SU-DHL-6 (cell line): ENCODE results near the gene MAML3.

ENCODE experiments used
- H2AFZ ChIP-seq: fragments of 200-600 bp; sonication (generic); 2 replicates; pipeline ENCODE4 v1.6.1; 2014; ENCODE audit warnings: low read depth, mild to moderate bottlenecking, moderate library complexity, mixed read lengths, antibody characterized with exemption, low read length; ENCODE audit not compliant: severe bottlenecking
- H3F3A ChIP-seq: fragments of 200-600 bp; shearing (Covaris generic); 2 replicates; pipeline ENCODE4 v1.6.0; 2016; ENCODE audit warnings: antibody characterized with exemption, mild to moderate bottlenecking; ENCODE audit not compliant: insufficient read depth
- H3K27ac ChIP-seq: fragments of 200-600 bp; sonication (generic); 2 replicates; pipeline ENCODE4 v1.5.1; 2016; ENCODE audit warnings: low read depth, mild to moderate bottlenecking, low read length, moderate library complexity, mixed read lengths
- H3K27me3 ChIP-seq: fragments of 200-600 bp; sonication (generic), shearing (Covaris generic); 2 replicates; pipeline ENCODE4 v1.6.0; 2014; ENCODE audit warnings: mild to moderate bottlenecking, low read length
- H3K36me3 ChIP-seq: fragments of 200-600 bp; sonication (generic); 2 replicates; pipeline ENCODE4 v1.6.1; 2014; ENCODE audit warnings: mild to moderate bottlenecking, low read length, mixed read lengths
- H3K4me2 ChIP-seq: fragments of 300-600, 200-600 bp; shearing (Covaris generic), sonication (generic); 2 replicates; pipeline ENCODE4 v1.6.0; 2014; ENCODE audit warnings: low read length, low read depth, mild to moderate bottlenecking; ENCODE audit not compliant: poor library complexity, severe bottlenecking
- H3K4me3 ChIP-seq: fragments of 200-600 bp; sonication (generic); 2 replicates; pipeline ENCODE4 v1.5.1; 2014; ENCODE audit warnings: antibody characterized with exemption, low read length, mild to moderate bottlenecking, mixed read lengths; ENCODE audit not compliant: insufficient read depth, poor library complexity, severe bottlenecking
- H3K79me2 ChIP-seq: fragments of 200-600 bp; sonication (generic); 2 replicates; pipeline ENCODE4 v1.6.1; 2014; ENCODE audit warnings: mild to moderate bottlenecking, low read length, moderate library complexity; ENCODE audit not compliant: insufficient read depth
- H3K9ac ChIP-seq: fragments of 200-600 bp; sonication (generic); 2 replicates; pipeline ENCODE4 v1.7.0; 2014; ENCODE audit warnings: mild to moderate bottlenecking, low read length
- H3K9me2 ChIP-seq: fragments of 200-600 bp; sonication (generic); replicated peaks from 2 replicates; pipeline ENCODE4 v1.6.1; 2014; ENCODE audit warnings: low read length; ENCODE audit not compliant: insufficient read depth
- H3K9me3 ChIP-seq: fragments of 200-600 bp; sonication (generic); 2 replicates; pipeline ENCODE4 v1.6.1; 2014; ENCODE audit warnings: low read length, mixed read lengths; ENCODE audit not compliant: insufficient read depth
- H4K20me1 ChIP-seq: fragments of 200-600 bp; sonication (generic); 2 replicates; pipeline ENCODE4 v1.6.1; 2014; ENCODE audit warnings: low read depth, mild to moderate bottlenecking, antibody characterized with exemption, low read length, moderate library complexity, mixed read lengths
- CTCF ChIP-seq: fragments of 200-600 bp; sonication (generic); IDR thresholded peaks from one replicate; pipeline ENCODE4 v1.5.1; 2017; ENCODE audit warnings: antibody characterized with exemption, mild to moderate bottlenecking, low read length, moderate library complexity; ENCODE audit not compliant: insufficient read depth, poor library complexity, severe bottlenecking
- EZH2phosphoT487 ChIP-seq: fragments of 200-600 bp; sonication (generic), shearing (Covaris generic); conservative IDR thresholded peaks from 2 replicates; pipeline ENCODE4 v1.6.1; 2018; ENCODE audit warnings: mild to moderate bottlenecking, antibody characterized with exemption, low read length, moderate library complexity, mixed read lengths

Gene MAML3

GRCh38 chr4:139822391-139822790 lies 331.6 kb downstream of the MAML3 start:
- no peaks in the 10 kb centered on the region for H3K27me3 ChIP-seq
- TF ChIP-seq EZH2phosphoT487 (no peak), CTCF (no peak)
- H3K4me2 ChIP-seq = no peak overlapping the region
- H4K20me1 ChIP-seq = no peaks in the 10 kb centered on the region
- no peak overlapping the region for H3K27ac ChIP-seq
- no peaks in the 10 kb centered on the region for H3F3A ChIP-seq
- H3K4me3 ChIP-seq = no peak overlapping the region
- no peaks in the 10 kb centered on the region for H3K9me2 ChIP-seq
- no peak overlapping the region for H2AFZ ChIP-seq
- no peaks in the 10 kb centered on the region for H3K36me3 ChIP-seq
- H3K9me3 ChIP-seq = no peaks in the 10 kb centered on the region
- H3K79me2 ChIP-seq = no peaks in the 10 kb centered on the region
- no peak overlapping the region for H3K9ac ChIP-seq

- H2AFZ ChIP-seq = no peak overlapping the region
- no peak overlapping the region for H3K4me3 ChIP-seq
- no peak overlapping the region for H3K4me2 ChIP-seq
- H3K27me3 ChIP-seq = no peaks in the 10 kb centered on the region
- H4K20me1 ChIP-seq = no peaks in the 10 kb centered on the region
- H3F3A ChIP-seq = no peaks in the 10 kb centered on the region
- no peak overlapping the region for H3K9ac ChIP-seq
- H3K36me3 ChIP-seq = no peaks in the 10 kb centered on the region
- no peaks in the 10 kb centered on the region for H3K79me2 ChIP-seq
- H3K9me3 ChIP-seq = no peaks in the 10 kb centered on the region
- H3K9me2 ChIP-seq = no peaks in the 10 kb centered on the region
- no peak overlapping the region for H3K27ac ChIP-seq
- no peak for TF ChIP-seq EZH2phosphoT487
- no peak for TF ChIP-seq CTCF
Observed at GRCh38 chr4:139819082-139819481, 334.9 kb downstream of the MAML3 start.

- Histone ChIP-seq H3K9me3 (no peaks in the 10 kb centered on the region), H3K36me3 (no peaks in the 10 kb centered on the region), H3K9ac (no peak overlapping the region), H3K27me3 (no peaks in the 10 kb centered on the region), H3K4me2 (no peak overlapping the region), H3K4me3 (no peak overlapping the region), H3K79me2 (no peaks in the 10 kb centered on the region), H3K27ac (no peak overlapping the region), H4K20me1 (no peaks in the 10 kb centered on the region), H2AFZ (no peak overlapping the region), H3F3A (no peaks in the 10 kb centered on the region), H3K9me2 (no peaks in the 10 kb centered on the region)
- TF ChIP-seq EZH2phosphoT487 (no peak), CTCF (no peak)
Observed at GRCh38 chr4:139817657-139818452, 336.1 kb downstream of the MAML3 start.
